Keratinocyte (primary cell): ENCODE measurements around the gene DTD2. TPM values are rescaled to one million over a fixed set of nuclear protein-coding genes. Genes with fewer than 3 reads are reported as not detected.

Experiments used
- DNase-seq: peaks from one replicate; pipeline ENCODE4 v3.0.0-alpha.2; 2011; ENCODE audit warnings: low read depth, missing footprints, low spot score
- FAIRE-seq: peaks from 2 replicates; lab custom pipeline; 2011; peaks lifted over from hg19 to GRCh38; lab: Jason Lieb, UNC
- H2AFZ ChIP-seq: 2 replicates; pipeline ENCODE4 v1.6.0; 2012; ENCODE audit warnings: low read length, control low read depth, inconsistent platforms; ENCODE audit not compliant: control insufficient read depth
- H3K27ac ChIP-seq: 2 replicates; pipeline ENCODE4 v1.5.1; 2011; ENCODE audit warnings: low read length; ENCODE audit not compliant: control insufficient read depth, insufficient read depth
- H3K27me3 ChIP-seq: 3 replicates; pipeline ENCODE4 v1.6.0; 2011; ENCODE audit warnings: low read length; ENCODE audit not compliant: control insufficient read depth, insufficient read depth; ENCODE audit errors: extremely low read depth
- H3K36me3 ChIP-seq, 2 experiments: 2 replicates in 1 of 2; 3 replicates in 1 of 2; pipeline ENCODE4 v1.5.1; 2011; ENCODE audit warnings: low read length in 2 of 2, mild to moderate bottlenecking in 1 of 2; ENCODE audit not compliant: control insufficient read depth in 2 of 2, insufficient read depth in 2 of 2; ENCODE audit errors: extremely low read depth in 1 of 2
- H3K4me1 ChIP-seq: 3 replicates; pipeline ENCODE4 v1.5.1; 2011; ENCODE audit warnings: low read length; ENCODE audit not compliant: control insufficient read depth, insufficient read depth; ENCODE audit errors: extremely low read depth
- H3K4me2 ChIP-seq: 3 replicates; pipeline ENCODE4 v1.6.0; 2011; ENCODE audit warnings: low read depth, low read length; ENCODE audit not compliant: control insufficient read depth, insufficient read depth; ENCODE audit errors: extremely low read depth
- H3K4me3 ChIP-seq, 3 experiments: fragments of 200-600 bp in 1 of 3; sonication (generic) in 1 of 3; 2 replicates in 2 of 3; 3 replicates in 1 of 3; pipeline ENCODE4 v1.5.1; 2011 to 2016; ENCODE audit warnings: low read length in 3 of 3, mild to moderate bottlenecking in 3 of 3, control low read depth in 2 of 3, inconsistent platforms in 1 of 3, low read depth in 1 of 3, mixed read lengths in 1 of 3, mixed run types in 1 of 3, moderate library complexity in 1 of 3; ENCODE audit not compliant: control insufficient read depth in 2 of 3, insufficient read depth in 2 of 3; ENCODE audit errors: extremely low read depth in 1 of 3
- H3K79me2 ChIP-seq: 2 replicates; pipeline ENCODE4 v1.6.0; 2012; ENCODE audit warnings: low read length; ENCODE audit not compliant: control insufficient read depth, insufficient read depth
- H3K9ac ChIP-seq: 3 replicates; pipeline ENCODE4 v1.6.0; 2011; ENCODE audit warnings: low read length; ENCODE audit not compliant: control insufficient read depth, insufficient read depth; ENCODE audit errors: extremely low read depth
- H3K9me1 ChIP-seq: 3 replicates; pipeline ENCODE4 v1.6.0; 2011; ENCODE audit warnings: low read length; ENCODE audit not compliant: control insufficient read depth, insufficient read depth; ENCODE audit errors: extremely low read depth
- H3K9me3 ChIP-seq: 2 replicates; pipeline ENCODE4 v1.5.1; 2012; ENCODE audit warnings: low read depth, low read length; ENCODE audit not compliant: control insufficient read depth
- H4K20me1 ChIP-seq: 3 replicates; pipeline ENCODE4 v1.6.0; 2011; ENCODE audit warnings: low read length; ENCODE audit not compliant: control insufficient read depth, insufficient read depth; ENCODE audit errors: extremely low read depth
- EZH2 ChIP-seq: IDR thresholded peaks from one replicate; pipeline ENCODE4 v1.6.1; 2012; ENCODE audit warnings: inconsistent platforms, mild to moderate bottlenecking, low read length, moderate library complexity
- dilution Hi-C: fragments of 300-500 bp; cut with MboI; formaldehyde crosslinking; loops from one replicate; pipeline ENCODE4 v1.7.0; 2020; ENCODE audit warnings: low sequenced_read_pairs; ENCODE audit not compliant: extremely low pct_ligation_motif_present
- polyA plus RNA-seq, 5 experiments: library from polyadenylated mRNA; depleted of rRNA in 3 of 5; stranded (reverse) in 3 of 5; stranded (forward) in 1 of 5; unstranded in 1 of 5; fragments of >200 nt; gene quantifications; 1 replicate in 1 of 5; 2 replicates in 3 of 5; 3 replicates in 1 of 5; pipeline versions ENCODE4 v1.2.1 to v1.2.3, GENCODE V29; 2011 to 2012; ENCODE audit warnings: missing spikeins in 2 of 5, low read depth in 1 of 5, low replicate concordance in 1 of 5
- TF ChIP-seq, protein P1 (sequence below), 3 experiments: IDR thresholded peaks in 1 of 3; conservative IDR thresholded peaks in 1 of 3; optimal IDR thresholded peaks in 1 of 3; 2 replicates in 2 of 3; 3 replicates in 1 of 3; pipeline versions ENCODE3 to v1.5.1; 2011; ENCODE audit warnings: low read length in 3 of 3, mild to moderate bottlenecking in 3 of 3, moderate library complexity in 2 of 3, control low read depth in 1 of 3, inconsistent platforms in 1 of 3; ENCODE audit not compliant: insufficient read depth in 2 of 3; ENCODE audit errors: extremely low read depth in 1 of 3

Gene DTD2
- polyA plus RNA-seq, 1 donor (not counting 4 experiments of a cell fraction or from before 2014, with no cell fraction given), result 22.3 TPM

- Histone ChIP-seq H3K4me3 (no peak overlapping the region), H3K27me3 (no peaks in the 10 kb centered on the region), H3K9ac (no peak overlapping the region), H3K9me1 (no peaks in the 10 kb centered on the region), H4K20me1 (no peaks in the 10 kb centered on the region), H3K36me3 (peaks cover 3 to 6% of the 10 kb centered on the region in 2 experiments), H3K4me2 (no peak overlapping the region), H3K9me3 (no peaks in the 10 kb centered on the region), H3K79me2 (peaks cover 3% of the 10 kb centered on the region), H3K27ac (no peak overlapping the region), H2AFZ (no peak overlapping the region), H3K4me1 (peaks cover 6% of the 10 kb centered on the region)
- FAIRE-seq, result no peak
- no peak for DNase-seq
- TF ChIP-seq, protein P1, sequence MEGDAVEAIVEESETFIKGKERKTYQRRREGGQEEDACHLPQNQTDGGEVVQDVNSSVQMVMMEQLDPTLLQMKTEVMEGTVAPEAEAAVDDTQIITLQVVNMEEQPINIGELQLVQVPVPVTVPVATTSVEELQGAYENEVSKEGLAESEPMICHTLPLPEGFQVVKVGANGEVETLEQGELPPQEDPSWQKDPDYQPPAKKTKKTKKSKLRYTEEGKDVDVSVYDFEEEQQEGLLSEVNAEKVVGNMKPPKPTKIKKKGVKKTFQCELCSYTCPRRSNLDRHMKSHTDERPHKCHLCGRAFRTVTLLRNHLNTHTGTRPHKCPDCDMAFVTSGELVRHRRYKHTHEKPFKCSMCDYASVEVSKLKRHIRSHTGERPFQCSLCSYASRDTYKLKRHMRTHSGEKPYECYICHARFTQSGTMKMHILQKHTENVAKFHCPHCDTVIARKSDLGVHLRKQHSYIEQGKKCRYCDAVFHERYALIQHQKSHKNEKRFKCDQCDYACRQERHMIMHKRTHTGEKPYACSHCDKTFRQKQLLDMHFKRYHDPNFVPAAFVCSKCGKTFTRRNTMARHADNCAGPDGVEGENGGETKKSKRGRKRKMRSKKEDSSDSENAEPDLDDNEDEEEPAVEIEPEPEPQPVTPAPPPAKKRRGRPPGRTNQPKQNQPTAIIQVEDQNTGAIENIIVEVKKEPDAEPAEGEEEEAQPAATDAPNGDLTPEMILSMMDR (optimal IDR thresholded peaks at IDR 0.05 in 1 of 3, IDR thresholded peaks at IDR 0.05 in 1 of 3, conservative IDR thresholded peaks at IDR 0.05 in 1 of 3; ENCODE audit: extremely low read depth in 1 of 3, insufficient read depth in 2 of 3, low read length in 3 of 3), result no peak
- no peak for TF ChIP-seq EZH2
- dilution Hi-C loops, result no loop called here
Measured at GRCh38 chr14:31400031-31400638, 57.2 kb downstream of the DTD2 start.

Other genes with a start within 250 kb of the DTD2 start
- gene HECTD1, start 249.7 kb downstream of the DTD2 start, polyA plus RNA-seq, result 78.5 to 94.8 TPM (median 85.5 TPM) in 3 replicates
- 12.7 to 16.7 TPM (median 15.1 TPM) in 3 replicates for gene HEATR5A, start 37.0 kb downstream of the DTD2 start, polyA plus RNA-seq
- not detected in 3 replicates for gene GPR33, start 30.5 kb upstream of the DTD2 start, polyA plus RNA-seq
- gene NUBPL, start 103.9 kb upstream of the DTD2 start, polyA plus RNA-seq, result 10.7 to 18.8 TPM (median 11.1 TPM) in 3 replicates